K562 (cell line): ENCODE results near the gene CPPED1. TPM values are rescaled to one million over a fixed set of nuclear protein-coding genes. Genes with fewer than 3 reads are reported as not detected.
A peak's percentile ranks its signal among the peaks of the same experiment; 100 is the strongest.

Source experiments
- ATAC-seq: fragments of 200-7000 bp; cut with Tn5 transposase; 3 replicates; pipeline ENCODE4 v1.9.1; 2020; ENCODE audit warnings: moderate library complexity
- BruUV-seq: library from RNA; stranded (reverse); fragments of 400-500 nt; replicated peaks from 2 replicates; lab custom pipeline; 2021; lab: Mats Ljungman, UMichigan
- CTCF ChIA-PET: fragments of 300-600 bp; formaldehyde crosslinking; extraction: SDS; loops from one replicate; lab custom pipeline; 2021; ENCODE audit warnings: low intra/inter-chr PET ratio; lab: Yijun Ruan, JAX
- POLR2A ChIA-PET: fragments of 300-600, 350-650 bp; sonication (Branson Sonifier 250); formaldehyde crosslinking; extraction: SDS; loops from one replicate; lab custom pipeline; 2021; ENCODE audit warnings: antibody characterized with exemption, inconsistent platforms; lab: Yijun Ruan, JAX
- DNase-seq, 4 experiments: peaks; one replicate each; pipeline versions ENCODE4 v3.0.0 to v3.0.0-alpha.2; 2011 to 2018; ENCODE audit warnings: low spot score in 3 of 4, mixed read lengths in 3 of 4; ENCODE audit errors: extremely low read depth in 1 of 4
- FAIRE-seq: peaks from 2 replicates; lab custom pipeline; 2011; peaks lifted over from hg19 to GRCh38; lab: Jason Lieb, UNC
- H2AFZ ChIP-seq: 2 replicates; pipeline ENCODE4 v1.6.0; 2011; ENCODE audit warnings: low read depth, low read length, control low read depth, inconsistent platforms
- H3K27ac ChIP-seq: fragments of 200-600 bp; 3 replicates; pipeline ENCODE4 v1.8.0; 2011; ENCODE audit warnings: low read depth, mild to moderate bottlenecking, control low read depth, inconsistent platforms, low read length, moderate library complexity, mixed read lengths; ENCODE audit errors: extremely low read depth
- H3K27me3 ChIP-seq, 2 experiments: fragments of 300-600 bp in 1 of 2; 2 replicates in 1 of 2; 3 replicates in 1 of 2; pipeline versions ENCODE4 v1.6.0 to v1.8.0; 2011; ENCODE audit warnings: inconsistent platforms in 2 of 2, low read length in 2 of 2, mild to moderate bottlenecking in 1 of 2, mixed read lengths in 1 of 2, moderate library complexity in 1 of 2; ENCODE audit not compliant: control insufficient read depth in 2 of 2, insufficient read depth in 2 of 2
- H3K36me3 ChIP-seq: fragments of 300-600 bp; 3 replicates; pipeline ENCODE4 v1.8.0; 2011; ENCODE audit warnings: mild to moderate bottlenecking, low read length, inconsistent platforms; ENCODE audit not compliant: control insufficient read depth, insufficient read depth
- H3K4me1 ChIP-seq, 2 experiments: fragments of 200-600 bp in 1 of 2; replicated peaks in 1 of 2; 2 replicates in 1 of 2; 3 replicates in 1 of 2; pipeline versions ENCODE4 v1.5.1 to v1.8.0; 2011; ENCODE audit warnings: inconsistent platforms in 2 of 2, low read length in 2 of 2, mild to moderate bottlenecking in 1 of 2, mixed read lengths in 1 of 2, moderate library complexity in 1 of 2; ENCODE audit not compliant: control insufficient read depth in 2 of 2, insufficient read depth in 2 of 2
- H3K4me2 ChIP-seq: 2 replicates; pipeline ENCODE4 v1.6.1; 2011; ENCODE audit warnings: low read length, control low read depth, inconsistent platforms, mixed read lengths; ENCODE audit not compliant: insufficient read depth
- H3K4me3 ChIP-seq: fragments of 200-600 bp; sonication (generic), shearing (Covaris generic); 2 replicates; pipeline ENCODE4 v1.5.1; 2016; ENCODE audit warnings: control low read depth, inconsistent platforms
- H3K79me2 ChIP-seq: fragments of 200-600 bp; 3 replicates; pipeline ENCODE4 v1.8.0; 2011; ENCODE audit warnings: low read length, inconsistent platforms; ENCODE audit not compliant: control insufficient read depth, insufficient read depth
- H3K9ac ChIP-seq, 2 experiments: 2 replicates each; pipeline versions ENCODE4 v1.6.0 to v1.6.1; 2011; ENCODE audit warnings: low read depth in 2 of 2, low read length in 2 of 2, control low read depth in 1 of 2, inconsistent platforms in 1 of 2, mild to moderate bottlenecking in 1 of 2, mixed read lengths in 1 of 2; ENCODE audit not compliant: insufficient read depth in 1 of 2
- H3K9me1 ChIP-seq: one replicate; pipeline ENCODE4 v1.6.0; 2011; ENCODE audit warnings: inconsistent platforms, mild to moderate bottlenecking, low read length, moderate library complexity; ENCODE audit not compliant: control insufficient read depth, insufficient read depth
- H3K9me3 ChIP-seq: replicated peaks from 2 replicates; pipeline ENCODE4 v1.5.1; 2011; ENCODE audit warnings: low read depth, low read length, inconsistent platforms; ENCODE audit not compliant: control insufficient read depth, insufficient read depth
- H4K20me1 ChIP-seq: replicated peaks from 2 replicates; pipeline ENCODE4 v1.6.1; 2011; ENCODE audit warnings: low read length, inconsistent platforms, mixed read lengths; ENCODE audit not compliant: control insufficient read depth, insufficient read depth
- ARID1B ChIP-seq: fragments of 450-650 bp; IDR thresholded peaks from 2 replicates; pipeline ENCODE4 v1.6.1; 2016; ENCODE audit warnings: antibody characterized with exemption, mild to moderate bottlenecking, inconsistent platforms
- ATF1 ChIP-seq, 2 experiments: fragments of 450-650 bp in 1 of 2; IDR thresholded peaks; 2 replicates each; pipeline ENCODE4 v1.6.1; 2016; ENCODE audit warnings: missing compliant biosample characterization in 1 of 2, missing genetic modification characterization in 1 of 2
- ELF2 ChIP-seq: fragments of 250-450 bp; sonication (Bioruptor Pico); IDR thresholded peaks from 2 replicates; pipeline ENCODE4 v1.5.0; 2021; ENCODE audit warnings: mild to moderate bottlenecking
- EWSR1 ChIP-seq: fragments of 450-650 bp; IDR thresholded peaks from 2 replicates; pipeline ENCODE4 v1.6.1; 2018; ENCODE audit warnings: borderline replicate concordance, mild to moderate bottlenecking, low read depth, moderate library complexity; ENCODE audit not compliant: partially characterized antibody
- HMG20B ChIP-seq: fragments of 250-450 bp; sonication (Bioruptor Pico); IDR thresholded peaks from 2 replicates; pipeline ENCODE4 v1.5.0; 2021; ENCODE audit warnings: mild to moderate bottlenecking
- KDM2B ChIP-seq: fragments of 250-450 bp; sonication (Bioruptor Pico); IDR thresholded peaks from 2 replicates; pipeline ENCODE4 v1.8.0; 2021; ENCODE audit warnings: mild to moderate bottlenecking, moderate library complexity
- MECOM ChIP-seq: fragments of 250-450 bp; sonication (Bioruptor Pico); IDR thresholded peaks from 2 replicates; pipeline ENCODE4 v1.8.0; 2022; ENCODE audit warnings: inconsistent platforms
- MEF2D ChIP-seq: conservative IDR thresholded peaks from 2 replicates; pipeline ENCODE4 v1.6.1; 2016; ENCODE audit warnings: low read depth, missing genetic modification characterization, missing compliant biosample characterization
- NRF1 ChIP-seq, 2 experiments: fragments of 450-650 bp; IDR thresholded peaks in 1 of 2; conservative IDR thresholded peaks in 1 of 2; 2 replicates each; pipeline ENCODE4 v1.6.1; 2014; ENCODE audit warnings: mild to moderate bottlenecking in 2 of 2
- POLR2G ChIP-seq: fragments of 200-400 bp; formaldehyde crosslinking; IDR thresholded peaks from 2 replicates; pipeline ENCODE4 v1.6.1; 2017; ENCODE audit warnings: low read depth, mild to moderate bottlenecking, antibody characterized with exemption, low read length, moderate library complexity
- SAFB ChIP-seq: fragments of 200-400 bp; formaldehyde crosslinking; IDR thresholded peaks from 2 replicates; pipeline ENCODE4 v1.6.1; 2017; ENCODE audit warnings: low read depth, low read length, borderline replicate concordance
- SMAD4 ChIP-seq: fragments of 250-450 bp; sonication (Bioruptor Pico); conservative IDR thresholded peaks from 2 replicates; pipeline ENCODE4 v1.8.0; 2021; ENCODE audit warnings: inconsistent platforms, mild to moderate bottlenecking, moderate library complexity
- STAT5A ChIP-seq: IDR thresholded peaks from 2 replicates; pipeline ENCODE4 v1.6.1; 2012; ENCODE audit warnings: low read length, inconsistent platforms, borderline replicate concordance
- XRCC3 ChIP-seq: fragments of 450-650 bp; IDR thresholded peaks from 2 replicates; pipeline ENCODE4 v1.6.1; 2017; ENCODE audit warnings: mild to moderate bottlenecking, moderate library complexity
- YBX1 ChIP-seq: fragments of 450-650 bp; IDR thresholded peaks from 2 replicates; pipeline ENCODE4 v1.7.1; 2016; ENCODE audit warnings: mild to moderate bottlenecking
- ZNF830 ChIP-seq: fragments of 250-450 bp; sonication (Bioruptor Pico); IDR thresholded peaks from 2 replicates; pipeline ENCODE4 v1.5.0; 2021; ENCODE audit warnings: mild to moderate bottlenecking
- WGBS: fragments of 100-300 bp; shearing (Covaris generic); methylation state at CpG from one replicate; pipeline ENCODE4 v1.1.6; 2016; ENCODE audit warnings: low coverage, mixed read lengths; ENCODE audit not compliant: insufficient coverage; ENCODE audit errors: missing lambda C conversion rate; 5-methylcytosine and 5-hydroxymethylcytosine counted together
- in situ Hi-C: fragments of 300-500 bp; cut with MboI; formaldehyde crosslinking; loops from 4 replicates; pipeline ENCODE4 v1.15.0; 2018; ENCODE audit warnings: inconsistent platforms, mixed read lengths
- intact Hi-C: fragments of 100-400 bp; cut with micrococcal nuclease; formaldehyde crosslinking; loops from 2 replicates; pipeline ENCODE4 v1.14.2; 2022
- polyA plus RNA-seq, 8 experiments: library from polyadenylated mRNA; depleted of rRNA in 4 of 8; stranded (reverse) in 5 of 8; unstranded in 3 of 8; fragments of >200 nt; fragmentation: Nextera tagmentation in 2 of 8; fragmentation: Illumina TruSeq in 1 of 8; extraction: Ambion mirVana in 2 of 8; extraction: Trizol in 1 of 8; gene quantifications; 2 replicates each; pipeline versions ENCODE4 v1.2.1 to v1.2.3, GENCODE V29; 2011 to 2014; ENCODE audit warnings: inconsistent platforms in 1 of 8, missing spikeins in 1 of 8
- total RNA-seq, 7 experiments: library from RNA; depleted of rRNA in 6 of 7; stranded (reverse); fragments of >200 nt in 6 of 7; fragmentation: Illumina TruSeq in 2 of 7; extraction: Trizol in 2 of 7; gene quantifications; 2 replicates each; pipeline versions ENCODE4 v1.2.1 to v1.2.3, GENCODE V29; 2011 to 2021; ENCODE audit warnings: low replicate concordance in 1 of 7
- TF ChIP-seq, protein P1 (sequence below): sonication (generic); formaldehyde crosslinking; IDR thresholded peaks from 2 replicates; pipeline ENCODE4 v1.8.1; 2023; ENCODE audit warnings: mild to moderate bottlenecking, missing genetic modification reagents

Gene CPPED1
- total and polyA plus RNA-seq, 9 of the 15 experiments (the other 6 are each of a cell fraction or from before 2014, with no cell fraction given): 7.5 to 25.7 (median 16.9) TPM

DNA sequence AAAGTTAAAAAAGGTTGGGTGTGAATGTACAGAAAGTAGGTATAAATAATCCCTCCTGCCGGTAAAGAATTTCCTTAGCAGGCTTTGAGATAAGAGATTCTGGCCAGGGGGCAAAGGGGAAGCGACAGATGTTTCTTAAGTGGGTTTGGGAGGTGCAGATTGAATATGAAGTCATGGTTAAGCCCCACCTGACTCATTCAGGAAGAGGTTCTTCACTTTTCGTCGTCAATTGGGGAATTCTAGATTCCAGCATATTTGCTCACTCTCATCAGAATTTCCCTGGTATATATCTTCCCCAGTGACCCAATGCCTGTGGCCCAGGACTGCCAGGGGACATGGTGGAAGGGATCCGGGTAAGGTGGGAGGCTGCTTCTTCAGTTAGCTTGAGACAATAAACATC, 127.8 kb downstream of the CPPED1 start (continued):
- peak; percentile 81 for TF ChIP-seq ARID1B

- H3K27ac ChIP-seq: no peak overlapping the region
- TF ChIP-seq STAT5A: no peak
- TF ChIP-seq ATF1 (CRISPR knock-in tag; IDR thresholded peaks at IDR 0.05): no peak
- no peak for TF ChIP-seq ATF1 (tag; IDR thresholded peaks at IDR 0.05)
- TF ChIP-seq NRF1 (conservative IDR thresholded peaks at IDR 0.05 in 1 of 2, IDR thresholded peaks at IDR 0.05 in 1 of 2): no peak
- no peak for TF ChIP-seq MEF2D (tag)
- TF ChIP-seq XRCC3: no peak
- TF ChIP-seq SMAD4 (CRISPR knock-in tag): no peak
- TF ChIP-seq, protein P1, sequence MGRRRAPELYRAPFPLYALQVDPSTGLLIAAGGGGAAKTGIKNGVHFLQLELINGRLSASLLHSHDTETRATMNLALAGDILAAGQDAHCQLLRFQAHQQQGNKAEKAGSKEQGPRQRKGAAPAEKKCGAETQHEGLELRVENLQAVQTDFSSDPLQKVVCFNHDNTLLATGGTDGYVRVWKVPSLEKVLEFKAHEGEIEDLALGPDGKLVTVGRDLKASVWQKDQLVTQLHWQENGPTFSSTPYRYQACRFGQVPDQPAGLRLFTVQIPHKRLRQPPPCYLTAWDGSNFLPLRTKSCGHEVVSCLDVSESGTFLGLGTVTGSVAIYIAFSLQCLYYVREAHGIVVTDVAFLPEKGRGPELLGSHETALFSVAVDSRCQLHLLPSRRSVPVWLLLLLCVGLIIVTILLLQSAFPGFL (CRISPR knock-in tag): no peak
- no peak for TF ChIP-seq SAFB
- no peak for TF ChIP-seq KDM2B
- TF ChIP-seq MECOM (CRISPR knock-in tag): no peak
- TF ChIP-seq EWSR1: no peak
- TF ChIP-seq ZNF830 (CRISPR knock-in tag): no peak
- no peak for TF ChIP-seq YBX1
- TF ChIP-seq POLR2G: no peak
- TF ChIP-seq ELF2 (CRISPR knock-in tag): no peak
- TF ChIP-seq HMG20B (CRISPR knock-in tag): no peak
- TF ChIP-seq, all 486 proteins: peak for 0
- 63% methylated on average over 4 of the region's 4 CpGs for WGBS
- ATAC-seq (no peak), FAIRE-seq (no peak), DNase-seq (no peak)
- Histone ChIP-seq H2AFZ (no peak overlapping the region), H3K9me3 (no peaks in the 10 kb centered on the region), H4K20me1 (0 out of 2 replicates have a peak, but pooled peaks cover 3% of the 10 kb centered on the region), H3K4me2 (no peak overlapping the region), H3K9ac (no peak overlapping the region), H3K4me1 (peaks cover 0 to 11% of the 10 kb centered on the region in 2 experiments; a peak in 3 of 5 replicates), H3K4me3 (no peak overlapping the region), H3K79me2 (no peaks in the 10 kb centered on the region), H3K27me3 (no peaks in the 10 kb centered on the region), H3K36me3 (no peaks in the 10 kb centered on the region), H3K9me1 (no peaks in the 10 kb centered on the region)
- no TSS peak for BruUV-seq
- intact Hi-C loops (no loop called here), in situ Hi-C loops (no loop called here)
- ChIA-PET CTCF (no interaction called here), POLR2A (interaction anchor here (0.8 kb wide), 1 partner anchor 9 kb away, joined by 3 read pairs; no protein-coding TSS in a partner anchor)
Observed at GRCh38 chr16:12675046-12675445, 128.6 kb downstream of the CPPED1 start.
